Measurements from ENCODE around the gene FNDC7.
"Not testable (repeated sequence)": the region's sequence is repeated elsewhere in the genome, so short reads cannot be mapped to it uniquely, and the experiment has no call there.

The FNDC7 gene

GRCh38 chr1:108699375-108700332 lies 13.1 kb upstream of the FNDC7 start:
- no peak for DNase-seq (ENCODE audit: low spot score)

- no peak for DNase-seq (ENCODE audit: low spot score)
Measured at GRCh38 chr1:108701176-108701849, 11.4 kb upstream of the FNDC7 start.

GRCh38 chr1:108702109-108702508 lies 10.6 kb upstream of the FNDC7 start:
- DNase-seq (ENCODE audit: low spot score): not testable (repeated sequence)

GRCh38 chr1:108703939-108704338 lies 8.8 kb upstream of the FNDC7 start:
- no peak for DNase-seq (ENCODE audit: low spot score)

GRCh38 chr1:108704496-108704895 lies 8.2 kb upstream of the FNDC7 start:
- DNase-seq (ENCODE audit: low spot score): no peak

GRCh38 chr1:108706643-108707042 lies 6.1 kb upstream of the FNDC7 start:
- no peak for DNase-seq (ENCODE audit: low spot score)

GRCh38 chr1:108708691-108709660 lies 3.7 kb upstream of the FNDC7 start:
- DNase-seq (ENCODE audit: low spot score): peak; percentile 71

- DNase-seq (ENCODE audit: low spot score): no peak
Measured at GRCh38 chr1:108715932-108716331, 3.2 kb downstream of the FNDC7 start.

GRCh38 chr1:108716437-108717230 lies 3.9 kb downstream of the FNDC7 start:
- no peak for DNase-seq (ENCODE audit: low spot score)

GRCh38 chr1:108717774-108718316 lies 5.1 kb downstream of the FNDC7 start:
- no peak for DNase-seq (ENCODE audit: low spot score)

- no peak for DNase-seq (ENCODE audit: low spot score)
Measured at GRCh38 chr1:108718927-108719655, 6.4 kb downstream of the FNDC7 start.

- no peak for DNase-seq (ENCODE audit: low spot score)
Measured at GRCh38 chr1:108719656-108720435, 7.1 kb downstream of the FNDC7 start.

GRCh38 chr1:108722292-108722691 lies 9.6 kb downstream of the FNDC7 start:
- DNase-seq (ENCODE audit: low spot score): no peak

- DNase-seq (ENCODE audit: low spot score): no peak
Measured at GRCh38 chr1:108725906-108726305, 13.2 kb downstream of the FNDC7 start.

- DNase-seq (ENCODE audit: low spot score): no peak
Measured at GRCh38 chr1:108728327-108728923, 15.7 kb downstream of the FNDC7 start.

- no peak for DNase-seq (ENCODE audit: low spot score)
Measured at GRCh38 chr1:108729481-108729880, 16.8 kb downstream of the FNDC7 start.

GRCh38 chr1:108732398-108732797 lies 19.7 kb downstream of the FNDC7 start:
- DNase-seq (ENCODE audit: low spot score): no peak

GRCh38 chr1:108734171-108734865 lies 21.6 kb downstream of the FNDC7 start:
- DNase-seq (ENCODE audit: low spot score): no peak

Data from NAMALWA (cell line).